ENCODE results near the gene CDK15.
A peak's percentile ranks its signal among the peaks of the same experiment; 100 is the strongest.

The CDK15 gene

GRCh38 chr2:201777869-201778268 is 28.5 kb upstream of the CDK15 start:
- Mint-ChIP-seq H3K27me3 (no peaks in the 10 kb centered on the region), H3K36me3 (ENCODE audit: insufficient read depth) (peaks cover 11% of the 10 kb centered on the region), H3K9me3 (no peaks in the 10 kb centered on the region), H3K27ac (ENCODE audit: low read depth) (no peak overlapping the region), H3K4me3 (no peak overlapping the region), H3K4me1 (peaks cover 34% of the 10 kb centered on the region)
- ATAC-seq (replicated peaks; ENCODE audit: extremely low read depth, poor library complexity, severe bottlenecking), result no peak
- DNase-seq (ENCODE audit: low spot score in 2 of 2), result no peak

GRCh38 chr2:201779901-201780673 is 26.2 kb upstream of the CDK15 start:
- H3K4me1 Mint-ChIP-seq, result peaks cover 21% of the 10 kb centered on the region
- DNase-seq (ENCODE audit: low spot score in 2 of 2), result no peak

GRCh38 chr2:201780674-201781493 is 25.5 kb upstream of the CDK15 start, which contains the start of gene ALS2:
TSS of gene ALS2 (minus strand) at chr2:201780933. CDS start at chr2:201768885, 12,048 bp downstream.
- Mint-ChIP-seq H3K9me3 (no peaks in the 10 kb centered on the region), H3K27me3 (no peaks in the 10 kb centered on the region), H3K36me3 (ENCODE audit: insufficient read depth) (peaks cover 11% of the 10 kb centered on the region), H3K4me1 (peaks cover 21% of the 10 kb centered on the region), H3K4me3 (peak within 1 kb of the TSS; percentile 96), H3K27ac (ENCODE audit: low read depth) (peak within 1 kb of the TSS; percentile 93)
- ATAC-seq (replicated peaks; ENCODE audit: extremely low read depth, poor library complexity, severe bottlenecking) (peak; percentile 90), DNase-seq (ENCODE audit: low spot score in 2 of 2) (peak; percentile 90 to 94)

More at GRCh38 chr2:201779901-201780673, 26.2 kb upstream of the CDK15 start:
- peak; percentile 0 for ATAC-seq (replicated peaks; ENCODE audit: extremely low read depth, poor library complexity, severe bottlenecking)
- Mint-ChIP-seq H3K9me3 (no peaks in the 10 kb centered on the region), H3K4me3 (peak overlapping the region; percentile 96), H3K27me3 (no peaks in the 10 kb centered on the region), H3K36me3 (ENCODE audit: insufficient read depth) (peaks cover 11% of the 10 kb centered on the region), H3K27ac (ENCODE audit: low read depth) (peak overlapping the region; percentile 93)

- H3K36me3 Mint-ChIP-seq (ENCODE audit: insufficient read depth), result peaks cover 11% of the 10 kb centered on the region
- DNase-seq (ENCODE audit: low spot score in 2 of 2) (no peak), ATAC-seq (replicated peaks; ENCODE audit: extremely low read depth, poor library complexity, severe bottlenecking) (no peak)
- H3K27ac Mint-ChIP-seq (ENCODE audit: low read depth), result peak overlapping the region; percentile 93
- no peaks in the 10 kb centered on the region for H3K27me3 Mint-ChIP-seq
- H3K4me1 Mint-ChIP-seq, result peaks cover 21% of the 10 kb centered on the region
- H3K9me3 Mint-ChIP-seq, result no peaks in the 10 kb centered on the region
- peak overlapping the region; percentile 96 for H3K4me3 Mint-ChIP-seq
Measured at GRCh38 chr2:201781557-201782051, 24.7 kb upstream of the CDK15 start.

- no peaks in the 10 kb centered on the region for H3K9me3 Mint-ChIP-seq
- H3K27me3 Mint-ChIP-seq, result no peaks in the 10 kb centered on the region
- no peak overlapping the region for H3K4me3 Mint-ChIP-seq
- no peak for DNase-seq (ENCODE audit: low spot score in 2 of 2)
- ATAC-seq (replicated peaks; ENCODE audit: extremely low read depth, poor library complexity, severe bottlenecking), result no peak
- no peak overlapping the region for H3K27ac Mint-ChIP-seq (ENCODE audit: low read depth)
- peaks cover 21% of the 10 kb centered on the region for H3K4me1 Mint-ChIP-seq
- peaks cover 11% of the 10 kb centered on the region for H3K36me3 Mint-ChIP-seq (ENCODE audit: insufficient read depth)
Measured at GRCh38 chr2:201784563-201784962, 21.8 kb upstream of the CDK15 start.

- no peak overlapping the region for H3K4me3 Mint-ChIP-seq
- peaks cover 11% of the 10 kb centered on the region for H3K36me3 Mint-ChIP-seq (ENCODE audit: insufficient read depth)
- ATAC-seq (replicated peaks; ENCODE audit: extremely low read depth, poor library complexity, severe bottlenecking) (no peak), DNase-seq (ENCODE audit: low spot score in 2 of 2) (no peak)
- H3K27ac Mint-ChIP-seq (ENCODE audit: low read depth), result no peak overlapping the region
- peaks cover 16% of the 10 kb centered on the region for H3K4me1 Mint-ChIP-seq
- no peaks in the 10 kb centered on the region for H3K27me3 Mint-ChIP-seq
- no peaks in the 10 kb centered on the region for H3K9me3 Mint-ChIP-seq
Measured at GRCh38 chr2:201785135-201785534, 21.2 kb upstream of the CDK15 start.

GRCh38 chr2:201786471-201786870 is 19.9 kb upstream of the CDK15 start:
- Mint-ChIP-seq H3K4me1 (peaks cover 5% of the 10 kb centered on the region), H3K36me3 (ENCODE audit: insufficient read depth) (peaks cover 3% of the 10 kb centered on the region), H3K9me3 (no peaks in the 10 kb centered on the region), H3K27me3 (no peaks in the 10 kb centered on the region), H3K4me3 (no peak overlapping the region), H3K27ac (ENCODE audit: low read depth) (no peak overlapping the region)
- no peak for DNase-seq (ENCODE audit: low spot score in 2 of 2)
- ATAC-seq (replicated peaks; ENCODE audit: extremely low read depth, poor library complexity, severe bottlenecking), result no peak

GRCh38 chr2:201788371-201788770 is 18.0 kb upstream of the CDK15 start:
- Mint-ChIP-seq H3K4me3 (no peak overlapping the region), H3K9me3 (no peaks in the 10 kb centered on the region), H3K36me3 (ENCODE audit: insufficient read depth) (no peaks in the 10 kb centered on the region), H3K27me3 (no peaks in the 10 kb centered on the region), H3K27ac (ENCODE audit: low read depth) (no peak overlapping the region), H3K4me1 (no peaks in the 10 kb centered on the region)
- no peak for ATAC-seq (replicated peaks; ENCODE audit: extremely low read depth, poor library complexity, severe bottlenecking)
- DNase-seq (ENCODE audit: low spot score in 2 of 2), result no peak

GRCh38 chr2:201789395-201789794 is 16.9 kb upstream of the CDK15 start:
- no peak overlapping the region for H3K4me3 Mint-ChIP-seq
- H3K27ac Mint-ChIP-seq (ENCODE audit: low read depth), result no peak overlapping the region
- no peaks in the 10 kb centered on the region for H3K27me3 Mint-ChIP-seq
- no peaks in the 10 kb centered on the region for H3K9me3 Mint-ChIP-seq
- ATAC-seq (replicated peaks; ENCODE audit: extremely low read depth, poor library complexity, severe bottlenecking) (no peak), DNase-seq (ENCODE audit: low spot score in 2 of 2) (no peak)
- H3K36me3 Mint-ChIP-seq (ENCODE audit: insufficient read depth), result no peaks in the 10 kb centered on the region
- H3K4me1 Mint-ChIP-seq, result no peaks in the 10 kb centered on the region

- no peaks in the 10 kb centered on the region for H3K9me3 Mint-ChIP-seq
- no peaks in the 10 kb centered on the region for H3K36me3 Mint-ChIP-seq (ENCODE audit: insufficient read depth)
- DNase-seq (ENCODE audit: low spot score in 2 of 2) (no peak), ATAC-seq (replicated peaks; ENCODE audit: extremely low read depth, poor library complexity, severe bottlenecking) (no peak)
- H3K4me1 Mint-ChIP-seq, result no peaks in the 10 kb centered on the region
- no peaks in the 10 kb centered on the region for H3K27me3 Mint-ChIP-seq
- H3K4me3 Mint-ChIP-seq, result no peak overlapping the region
- no peak overlapping the region for H3K27ac Mint-ChIP-seq (ENCODE audit: low read depth)
Measured at GRCh38 chr2:201790291-201790690, 16.0 kb upstream of the CDK15 start.

GRCh38 chr2:201790989-201791388 is 15.3 kb upstream of the CDK15 start:
- ATAC-seq (replicated peaks; ENCODE audit: extremely low read depth, poor library complexity, severe bottlenecking) (no peak), DNase-seq (ENCODE audit: low spot score in 2 of 2) (no peak)
- Mint-ChIP-seq H3K27me3 (no peaks in the 10 kb centered on the region), H3K4me3 (no peak overlapping the region), H3K4me1 (no peaks in the 10 kb centered on the region), H3K36me3 (ENCODE audit: insufficient read depth) (no peaks in the 10 kb centered on the region), H3K27ac (ENCODE audit: low read depth) (no peak overlapping the region), H3K9me3 (no peaks in the 10 kb centered on the region)

GRCh38 chr2:201793631-201794030 is 12.7 kb upstream of the CDK15 start:
- H3K4me1 Mint-ChIP-seq, result no peaks in the 10 kb centered on the region
- ATAC-seq (replicated peaks; ENCODE audit: extremely low read depth, poor library complexity, severe bottlenecking) (no peak), DNase-seq (ENCODE audit: low spot score in 2 of 2) (no peak)
- no peaks in the 10 kb centered on the region for H3K27me3 Mint-ChIP-seq
- no peaks in the 10 kb centered on the region for H3K36me3 Mint-ChIP-seq (ENCODE audit: insufficient read depth)
- H3K27ac Mint-ChIP-seq (ENCODE audit: low read depth), result no peak overlapping the region
- H3K9me3 Mint-ChIP-seq, result no peaks in the 10 kb centered on the region
- no peak overlapping the region for H3K4me3 Mint-ChIP-seq
